Breast epithelium (tissue), 3 donors: ENCODE measurements around the gene FKBP6.

Experiments
- POLR2AphosphoS5 ChIP-seq, 3 donors: sonication (generic); formaldehyde crosslinking; IDR thresholded peaks; one replicate each; pipeline ENCODE4 v1.6.1; 2017; ENCODE audit warnings: antibody characterized with exemption in 3 of 3
- TF ChIP-seq, protein P1 (sequence below), 3 donors: fragments of 450-650 bp; IDR thresholded peaks; one replicate each; pipeline ENCODE4 v1.5.1; 2016 to 2017; ENCODE audit warnings: antibody characterized with exemption in 3 of 3, mild to moderate bottlenecking in 3 of 3, moderate library complexity in 3 of 3

DNA sequence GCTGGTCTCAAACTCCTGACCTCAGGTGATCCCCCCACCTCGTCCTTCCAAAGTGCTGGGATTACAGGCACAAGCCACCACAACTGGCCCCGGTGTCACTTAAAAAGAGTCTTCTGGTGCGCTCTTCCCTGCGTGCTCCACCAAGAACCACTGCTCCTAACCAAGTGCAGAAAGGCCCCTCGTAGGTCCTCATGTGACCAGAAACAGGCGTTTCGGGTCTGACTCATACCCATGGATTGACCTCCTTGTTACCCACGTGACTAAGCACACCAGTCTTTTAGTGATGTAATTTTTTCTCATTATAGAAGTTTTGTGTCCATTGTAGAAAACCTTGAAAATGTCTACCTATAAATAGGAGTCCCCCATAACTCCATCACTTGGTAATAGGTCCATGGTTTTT lies 13.9 kb downstream of the FKBP6 start:
- TF ChIP-seq POLR2AphosphoS5 (IDR thresholded peaks at IDR 0.05) = no peak
- TF ChIP-seq, protein P1, sequence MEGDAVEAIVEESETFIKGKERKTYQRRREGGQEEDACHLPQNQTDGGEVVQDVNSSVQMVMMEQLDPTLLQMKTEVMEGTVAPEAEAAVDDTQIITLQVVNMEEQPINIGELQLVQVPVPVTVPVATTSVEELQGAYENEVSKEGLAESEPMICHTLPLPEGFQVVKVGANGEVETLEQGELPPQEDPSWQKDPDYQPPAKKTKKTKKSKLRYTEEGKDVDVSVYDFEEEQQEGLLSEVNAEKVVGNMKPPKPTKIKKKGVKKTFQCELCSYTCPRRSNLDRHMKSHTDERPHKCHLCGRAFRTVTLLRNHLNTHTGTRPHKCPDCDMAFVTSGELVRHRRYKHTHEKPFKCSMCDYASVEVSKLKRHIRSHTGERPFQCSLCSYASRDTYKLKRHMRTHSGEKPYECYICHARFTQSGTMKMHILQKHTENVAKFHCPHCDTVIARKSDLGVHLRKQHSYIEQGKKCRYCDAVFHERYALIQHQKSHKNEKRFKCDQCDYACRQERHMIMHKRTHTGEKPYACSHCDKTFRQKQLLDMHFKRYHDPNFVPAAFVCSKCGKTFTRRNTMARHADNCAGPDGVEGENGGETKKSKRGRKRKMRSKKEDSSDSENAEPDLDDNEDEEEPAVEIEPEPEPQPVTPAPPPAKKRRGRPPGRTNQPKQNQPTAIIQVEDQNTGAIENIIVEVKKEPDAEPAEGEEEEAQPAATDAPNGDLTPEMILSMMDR (IDR thresholded peaks at IDR 0.05) = no peak
